Esophagus squamous epithelium (tissue), 5 donors: ENCODE measurements around the gene EPB41L4B. TPM values are rescaled to one million over a fixed set of nuclear protein-coding genes. Genes with fewer than 3 reads are reported as not detected.
"Not testable (repeated sequence)": the region's sequence is repeated elsewhere in the genome, so short reads cannot be mapped to it uniquely, and the experiment has no call there.

Experiments
- DNase-seq: peaks from one replicate; lab custom pipeline; 2025; lab: John Stamatoyannopoulos, UW
- H3K27ac ChIP-seq, 4 donors: fragments of 200-600 bp; sonication (generic); one replicate each; pipeline ENCODE4 v1.5.1; 2016 to 2019; ENCODE audit warnings: mild to moderate bottlenecking in 1 of 4
- H3K27me3 ChIP-seq, 4 donors: fragments of 200-600 bp; sonication (generic); 1 replicate in 3 of 4; 2 replicates in 1 of 4; pipeline versions ENCODE4 v1.5.1 to v1.6.0; 2017 to 2021; ENCODE audit warnings: antibody characterized with exemption in 1 of 4
- H3K36me3 ChIP-seq, 3 donors: fragments of 200-600 bp; sonication (generic); one replicate each; pipeline ENCODE4 v1.5.1; 2016 to 2019
- H3K4me1 ChIP-seq, 3 donors: fragments of 200-600 bp; sonication (generic); one replicate each; pipeline ENCODE4 v1.5.1; 2017 to 2019
- H3K4me3 ChIP-seq, 4 donors: fragments of 200-600 bp; sonication (generic); 1 replicate in 3 of 4; 2 replicates in 1 of 4; pipeline ENCODE4 v1.5.1; 2016 to 2019; ENCODE audit warnings: mild to moderate bottlenecking in 2 of 4, moderate library complexity in 1 of 4
- H3K9me3 ChIP-seq, 3 donors: fragments of 200-600 bp; sonication (generic); one replicate each; pipeline ENCODE4 v1.5.1; 2016 to 2019
- CTCF ChIP-seq, 6 experiments: fragments of 450-650 bp in 4 of 6; fragments of 200-600 bp in 2 of 6; sonication (generic) in 2 of 6; IDR thresholded peaks; one replicate each; pipeline ENCODE4 v1.5.1; 2016 to 2019; ENCODE audit warnings: antibody characterized with exemption in 6 of 6, mild to moderate bottlenecking in 4 of 6, moderate library complexity in 4 of 6
- POLR2A ChIP-seq, 4 donors: fragments of 450-650 bp; IDR thresholded peaks; one replicate each; pipeline ENCODE4 v1.6.1; 2017; ENCODE audit warnings: antibody characterized with exemption in 4 of 4, mild to moderate bottlenecking in 4 of 4, moderate library complexity in 3 of 4
- WGBS, 2 donors: methylation state at CpG; one replicate each; pipeline ENCODE4 v1.1.5; 2018; 5-methylcytosine and 5-hydroxymethylcytosine counted together
- intact Hi-C: fragments of 100-400 bp; cut with DNase I; formaldehyde crosslinking; loops from one replicate; pipeline ENCODE4 v1.15.0; 2022
- small RNA-seq, 4 donors: library from RNA; depleted of rRNA; stranded (forward); fragments of <200 nt; gene quantifications; one replicate each; pipeline ENCODE3, GENCODE V24; 2016
- total RNA-seq, 4 donors: library from RNA; depleted of rRNA; stranded (reverse); fragments of >200 nt; gene quantifications; one replicate each; pipeline ENCODE4 v1.1.0, GENCODE V29; 2016
- donor health status: DM: yes; HTN: yes; CAD: no.

Gene EPB41L4B
- total RNA-seq, 4 donors from 2014 or later: 0.45 to 3.8 (median 1.8) TPM

- H3K27ac ChIP-seq: no peak overlapping the region
- no peaks in the 10 kb centered on the region for H3K9me3 ChIP-seq
- WGBS, 2 donors: 68 to 80% methylated on average over 6 of the region's 6 CpGs
- H3K27me3 ChIP-seq: no peaks in the 10 kb centered on the region
- no peaks in the 10 kb centered on the region for H3K36me3 ChIP-seq
- no peaks in the 10 kb centered on the region for H3K4me1 ChIP-seq
- intact Hi-C loops: no loop called here
- DNase-seq: no peak
- TF ChIP-seq CTCF (IDR thresholded peaks at IDR 0.05): no peak
- no peak for TF ChIP-seq POLR2A (IDR thresholded peaks at IDR 0.05)
- H3K4me3 ChIP-seq: no peak overlapping the region
Observed at GRCh38 chr9:109129470-109130197, 191.2 kb downstream of the EPB41L4B start.

DNA sequence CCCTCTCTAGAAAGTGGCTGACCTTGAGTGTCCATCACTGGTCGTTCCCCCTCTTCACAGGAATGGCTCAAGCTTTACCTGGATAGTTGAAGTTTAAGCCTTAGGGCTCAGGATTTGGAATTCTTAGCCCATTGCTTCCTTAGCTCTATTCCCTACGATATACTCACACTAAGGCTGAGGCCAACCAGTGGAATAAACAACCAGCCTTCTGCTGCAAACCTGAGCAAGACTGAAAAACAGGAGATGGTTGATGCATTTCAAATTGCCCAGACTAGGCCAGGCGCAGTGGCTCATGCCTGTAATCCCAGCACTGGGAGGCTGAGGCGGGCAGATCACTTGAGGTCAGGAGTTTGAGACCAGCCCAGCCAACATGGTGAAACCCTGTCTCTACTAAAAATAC is 194.2 kb downstream of the EPB41L4B start:
- intact Hi-C loops, H3K4me1 ChIP-seq: not testable (repeated sequence)

DNA sequence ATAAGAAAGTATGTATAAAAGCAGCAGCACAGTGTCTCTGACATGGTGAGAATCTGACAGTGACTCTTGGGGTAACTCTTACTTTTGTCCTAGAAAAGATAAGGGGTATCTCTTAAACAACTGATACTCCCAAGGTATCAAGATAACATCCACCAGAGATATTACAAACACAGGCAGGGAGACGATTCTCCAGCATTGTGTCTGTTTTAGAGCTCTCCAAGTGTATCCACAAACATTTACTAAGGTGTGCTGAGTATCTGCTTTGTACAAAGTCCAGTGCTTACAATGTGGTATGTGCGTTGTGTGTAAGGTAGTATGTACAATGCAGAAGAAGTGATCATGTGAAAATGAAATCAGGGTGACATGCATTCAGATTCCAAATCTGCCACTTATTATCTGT is 196.7 kb downstream of the EPB41L4B start:
- 58 to 70% methylated on average over 2 of the region's 2 CpGs for WGBS, 2 donors
- TF ChIP-seq CTCF (IDR thresholded peaks at IDR 0.05): no peak
- TF ChIP-seq POLR2A (IDR thresholded peaks at IDR 0.05): no peak
- Histone ChIP-seq H3K4me1 (peaks cover 4 to 16% (median 4%) of the 10 kb centered on the region in 3 donors), H3K27ac (no peak overlapping the region), H3K9me3 (no peaks in the 10 kb centered on the region), H3K4me3 (no peak overlapping the region), H3K27me3 (no peaks in the 10 kb centered on the region), H3K36me3 (no peaks in the 10 kb centered on the region)
- intact Hi-C loops: no loop called here
- no peak for DNase-seq

More for the DNA sequence above, 194.2 kb downstream of the EPB41L4B start:
- H3K9me3 ChIP-seq, DNase-seq, H3K27me3 ChIP-seq, H3K4me3 ChIP-seq, H3K27ac ChIP-seq, H3K36me3 ChIP-seq: not testable (repeated sequence)
- 54 to 85% methylated on average over 2 to 3 of the region's 4 CpGs for WGBS, 2 donors

DNA sequence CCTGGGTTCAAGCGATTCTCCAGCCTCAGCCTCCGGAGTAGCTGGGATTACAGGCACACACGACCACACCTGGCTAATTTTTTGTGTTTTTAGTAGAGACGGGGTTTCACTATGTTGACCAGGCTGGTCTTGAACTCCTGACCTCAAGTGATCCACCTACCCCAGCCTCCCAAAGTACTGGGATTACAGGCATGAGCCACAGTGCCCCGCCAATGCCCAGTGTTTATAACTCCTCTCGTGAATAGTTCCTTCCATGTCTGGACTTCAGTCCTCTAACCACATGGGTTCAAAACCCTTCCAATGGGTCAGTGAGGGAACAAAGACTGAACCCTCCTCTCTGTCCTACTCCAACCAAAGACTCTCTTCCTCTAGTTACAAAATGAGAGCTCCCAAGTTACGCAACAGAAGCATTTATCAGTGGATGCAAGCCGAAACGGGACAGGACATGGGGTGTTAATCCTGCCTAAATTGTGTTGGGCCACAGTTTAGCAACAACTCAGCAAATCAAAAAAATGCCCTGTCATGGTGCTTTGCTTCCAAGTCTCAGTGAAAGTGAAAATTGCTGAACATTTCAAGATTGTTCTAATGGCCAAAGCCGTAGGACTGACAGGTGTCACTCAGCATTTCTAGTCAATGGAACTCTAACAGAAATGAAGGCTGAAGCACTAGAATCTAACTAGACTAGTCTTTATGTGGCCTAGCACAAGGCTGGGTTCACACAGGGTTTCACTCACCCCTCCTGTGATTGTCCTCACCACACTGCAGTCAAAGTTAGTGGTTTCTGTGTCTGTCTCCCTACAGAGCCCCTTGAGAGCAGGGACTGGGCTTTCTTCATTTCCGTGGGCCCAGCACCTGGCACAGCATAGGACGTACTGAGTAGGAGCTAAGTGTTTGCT is 197.9 kb downstream of the EPB41L4B start:
- TF ChIP-seq CTCF (IDR thresholded peaks at IDR 0.05) (no peak), POLR2A (IDR thresholded peaks at IDR 0.05) (no peak)
- Histone ChIP-seq H3K36me3 (no peaks in the 10 kb centered on the region), H3K4me3 (no peak overlapping the region), H3K27ac (peak overlapping the region in 1 of 4 donors; percentile 16), H3K9me3 (no peaks in the 10 kb centered on the region), H3K27me3 (no peaks in the 10 kb centered on the region), H3K4me1 (peaks cover 6 to 25% (median 12%) of the 10 kb centered on the region in 3 donors)
- no peak for DNase-seq
- intact Hi-C loops: no loop called here
- WGBS, 2 donors: 59 to 66% methylated on average over 4 to 11 of the region's 12 CpGs

Small RNA genes lying within 50 kb of the gene (small RNA-seq; reads per million reads assigned to genes)
- 0 reads per million in 4 donors for gene RF00019
- gene RNU6-984P: 0 reads per million in 4 donors

Other genes with a start within 250 kb of the EPB41L4B start
- 10 to 100 TPM; 12.5 to 45.4 (median 25.9) TPM for gene TMEM245, start 201.1 kb downstream of the EPB41L4B start, total RNA-seq
- 1 to 10 TPM in 1 of 4 donors, under 1 TPM in 2, not detected in 1; 0.04 to 1.5 (median 0.12) TPM for gene FRRS1L, start 153.8 kb downstream of the EPB41L4B start, total RNA-seq
- 10 to 100 TPM; 11.8 to 21.6 (median 14.1) TPM for gene PTPN3, start 177.2 kb upstream of the EPB41L4B start, total RNA-seq